IPS-NIHi11 (cell line): ENCODE measurements around the gene CBX6.

Experiments used
- DNase-seq: peaks from one replicate; pipeline ENCODE4 v3.0.0; 2012; ENCODE audit warnings: mixed read lengths, low spot score

Gene CBX6

GRCh38 chr22:38819387-38819940, 52.6 kb downstream of the CBX6 start:
- DNase-seq, result no peak

GRCh38 chr22:38817196-38817595, 54.8 kb downstream of the CBX6 start:
- DNase-seq, result no peak

GRCh38 chr22:38815842-38816241, 56.2 kb downstream of the CBX6 start:
- no peak for DNase-seq
